Peyer's patch (tissue), 4 donors: ENCODE results near the gene TRMT61A. TPM values are rescaled to one million over a fixed set of nuclear protein-coding genes. Genes with fewer than 3 reads are reported as not detected.
"Not testable (repeated sequence)": the region's sequence is repeated elsewhere in the genome, so short reads cannot be mapped to it uniquely, and the experiment has no call there.

Experiments
- DNase-seq, 3 donors: peaks; one replicate each; pipeline ENCODE4 v3.0.0-alpha.2; 2017 to 2019
- H3K27ac ChIP-seq, 4 donors: fragments of 200-600 bp; sonication (generic); one replicate each; pipeline ENCODE4 v1.5.1; 2016 to 2019
- H3K27me3 ChIP-seq, 2 donors: fragments of 200-600 bp; sonication (generic); one replicate each; pipeline ENCODE4 v1.5.1; 2019
- H3K36me3 ChIP-seq, 3 donors: fragments of 200-600 bp; sonication (generic); one replicate each; pipeline ENCODE4 v1.5.1; 2016 to 2019
- H3K4me1 ChIP-seq, 4 donors: fragments of 200-600 bp; sonication (generic); one replicate each; pipeline ENCODE4 v1.5.1; 2016 to 2019
- H3K4me3 ChIP-seq, 4 donors: fragments of 200-600 bp; sonication (generic); 1 replicate in 3 of 4; 2 replicates in 1 of 4; pipeline ENCODE4 v1.5.1; 2016 to 2019; ENCODE audit warnings: mild to moderate bottlenecking in 1 of 4
- H3K9me3 ChIP-seq, 4 donors: fragments of 200-600 bp; sonication (generic); one replicate each; pipeline ENCODE4 v1.5.1; 2016 to 2019; ENCODE audit warnings: mild to moderate bottlenecking in 1 of 4
- CTCF ChIP-seq, 6 experiments: fragments of 450-650 bp in 4 of 6; fragments of 200-600 bp in 2 of 6; sonication (generic) in 1 of 6; IDR thresholded peaks; one replicate each; pipeline ENCODE4 v1.5.1; 2017 to 2019; ENCODE audit warnings: antibody characterized with exemption in 6 of 6, mild to moderate bottlenecking in 3 of 6, moderate library complexity in 1 of 6
- POLR2A ChIP-seq, 2 donors: fragments of 450-650 bp; IDR thresholded peaks; one replicate each; pipeline ENCODE4 v1.5.1; 2017; ENCODE audit warnings: antibody characterized with exemption in 2 of 2, mild to moderate bottlenecking in 2 of 2, moderate library complexity in 2 of 2
- total RNA-seq, 4 donors: library from RNA; depleted of rRNA; stranded (reverse); fragments of >200 nt; gene quantifications; one replicate each; pipeline ENCODE4 v1.1.0, GENCODE V29; 2016

Gene TRMT61A
- total RNA-seq, 4 donors from 2014 or later = 6.1 to 13.9 (median 8.7) TPM

DNA sequence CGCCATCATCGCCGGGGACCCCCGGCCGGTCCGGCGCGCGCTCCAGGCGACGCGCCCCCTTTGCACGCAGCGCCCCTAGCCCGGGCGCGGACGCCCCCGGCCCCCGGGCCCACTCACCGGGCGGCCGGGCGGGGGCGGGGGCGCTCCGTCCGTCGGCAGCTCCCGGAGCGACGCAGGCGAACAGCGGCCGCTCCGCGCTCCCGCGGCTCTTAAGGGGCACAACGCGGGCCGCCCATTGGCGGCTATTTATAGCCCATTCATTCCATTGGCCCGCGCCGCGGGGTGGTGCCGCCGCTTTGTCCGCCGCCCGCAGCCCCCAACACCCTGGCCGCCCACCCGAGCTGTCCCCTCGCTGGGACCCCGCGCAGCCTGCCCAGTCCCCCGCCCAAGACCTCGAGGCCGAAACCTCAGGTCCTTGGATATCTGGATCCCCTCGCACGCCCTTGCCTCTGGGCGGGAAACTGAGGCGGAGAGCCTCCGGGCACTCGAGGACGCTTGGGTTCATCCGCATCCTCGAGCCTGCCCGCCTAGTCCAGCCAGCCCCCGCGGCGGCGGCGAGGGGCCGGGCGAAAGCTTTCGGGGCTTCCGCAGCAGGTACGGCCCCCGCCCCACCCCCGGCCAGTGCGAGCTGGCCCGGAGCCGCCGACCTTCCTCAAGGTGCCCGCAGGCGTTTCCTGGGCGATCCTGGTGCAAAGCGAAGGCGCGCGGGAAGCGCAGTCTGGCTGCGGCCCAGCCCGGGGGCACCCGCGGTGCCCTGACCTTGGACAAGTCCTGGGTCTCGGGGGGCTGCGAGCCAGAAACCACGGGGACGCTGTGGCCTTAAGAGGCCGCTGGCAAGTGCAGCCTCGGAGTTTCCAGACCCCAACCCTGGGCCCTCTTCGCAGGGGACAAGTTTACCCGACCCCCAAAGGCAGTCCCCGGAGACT lies 6.1 kb upstream of the TRMT61A start, which contains the start of gene CKB:
Gene CKB (minus strand): TSS at position 182 of the 926 bp plus-strand sequence. CDS start 337 bp downstream, outside the sequence.
- Histone ChIP-seq H3K36me3 (no peaks in the 10 kb centered on the region), H3K4me1 (peaks cover 0 to 77% (median 27%) of the 10 kb centered on the region in 4 donors), H3K27me3 (peaks cover 0 to 6% of the 10 kb centered on the region in 2 donors), H3K27ac (peak within 1 kb of the TSS; percentile 49 to 87 (median 71)), H3K4me3 (peak within 1 kb of the TSS; percentile 45 to 70 (median 62)), H3K9me3 (no peaks in the 10 kb centered on the region)
- DNase-seq = peak in 1 of 3 donors; percentile 71
- TF ChIP-seq CTCF (IDR thresholded peaks at IDR 0.05) = no peak
- no peak for TF ChIP-seq POLR2A (IDR thresholded peaks at IDR 0.05)

- Histone ChIP-seq H3K27ac (no peak overlapping the region), H3K36me3 (no peaks in the 10 kb centered on the region), H3K9me3 (no peaks in the 10 kb centered on the region), H3K4me1 (peaks cover 0 to 77% (median 33%) of the 10 kb centered on the region in 4 donors), H3K27me3 (peaks cover 0 to 6% of the 10 kb centered on the region in 2 donors), H3K4me3 (no peak overlapping the region)
- DNase-seq = no peak
- TF ChIP-seq CTCF (IDR thresholded peaks at IDR 0.05) (no peak), POLR2A (IDR thresholded peaks at IDR 0.05) (no peak)
Observed at GRCh38 chr14:103523575-103523954, 5.4 kb upstream of the TRMT61A start.

DNA sequence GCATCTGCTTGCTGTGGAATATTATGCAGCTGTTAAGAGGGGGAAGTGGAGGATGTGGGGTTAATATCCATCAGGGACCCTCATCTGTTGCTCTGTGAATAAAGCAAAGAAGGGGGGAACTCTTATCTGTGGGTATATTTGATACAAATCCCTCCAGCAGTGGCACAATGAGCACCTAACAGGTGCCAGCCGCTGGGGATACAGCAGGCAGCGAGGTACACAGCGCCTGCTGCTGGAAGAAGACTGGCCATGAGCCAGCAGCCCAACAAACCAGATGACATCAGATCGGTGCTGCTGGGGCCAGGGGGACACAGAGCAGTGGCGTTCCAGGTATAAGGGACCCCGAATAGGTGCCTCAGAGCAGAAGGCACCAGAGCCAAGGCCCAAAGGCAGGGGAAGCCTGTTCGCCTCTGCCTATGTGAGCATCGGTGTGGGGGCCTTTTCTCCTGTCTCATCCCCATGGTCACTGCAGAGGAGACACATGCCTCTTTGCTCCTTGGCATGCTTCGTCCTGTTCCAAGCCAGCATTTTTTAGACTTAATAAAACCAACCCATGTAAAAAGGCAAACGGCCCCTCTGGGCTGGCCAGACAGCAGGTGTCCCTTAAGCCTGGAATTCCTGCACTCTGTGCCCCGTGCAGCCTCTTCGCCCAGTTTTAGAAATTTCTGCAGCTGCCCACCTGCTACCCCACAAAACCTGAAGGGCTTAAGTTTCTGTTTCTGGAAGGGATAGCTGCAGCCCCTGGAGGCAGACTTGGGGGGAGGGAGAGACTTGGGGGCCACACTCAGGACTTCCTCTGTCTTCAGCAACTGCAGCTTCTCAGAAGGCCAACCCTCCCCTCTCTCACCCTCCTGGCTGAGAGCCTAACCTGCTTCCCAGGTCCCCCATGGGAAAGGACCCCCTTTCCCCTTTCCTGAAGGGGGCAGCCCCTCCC lies 4.7 kb upstream of the TRMT61A start:
- peaks cover 0 to 6% of the 10 kb centered on the region in 2 donors for H3K27me3 ChIP-seq
- H3K36me3 ChIP-seq = no peaks in the 10 kb centered on the region
- DNase-seq = no peak
- H3K27ac ChIP-seq = no peak overlapping the region
- H3K4me1 ChIP-seq = peaks cover 0 to 71% (median 34%) of the 10 kb centered on the region in 4 donors
- H3K9me3 ChIP-seq = no peaks in the 10 kb centered on the region
- no peak for TF ChIP-seq POLR2A (IDR thresholded peaks at IDR 0.05)
- no peak for TF ChIP-seq CTCF (IDR thresholded peaks at IDR 0.05)
- H3K4me3 ChIP-seq = no peak overlapping the region

GRCh38 chr14:103525430-103526246 lies 3.4 kb upstream of the TRMT61A start:
- peaks cover 6 to 70% (median 40%) of the 10 kb centered on the region in 4 donors for H3K4me1 ChIP-seq
- not testable (repeated sequence) for DNase-seq, H3K9me3 ChIP-seq, H3K36me3 ChIP-seq, H3K27me3 ChIP-seq, H3K27ac ChIP-seq, H3K4me3 ChIP-seq

GRCh38 chr14:103526247-103526913 lies 2.6 kb upstream of the TRMT61A start:
- peaks cover 6 to 75% (median 36%) of the 10 kb centered on the region in 4 donors for H3K4me1 ChIP-seq
- TF ChIP-seq POLR2A (IDR thresholded peaks at IDR 0.05) (no peak), CTCF (IDR thresholded peaks at IDR 0.05) (no peak)
- no peaks in the 10 kb centered on the region for H3K9me3 ChIP-seq
- H3K27ac ChIP-seq = no peak overlapping the region
- H3K36me3 ChIP-seq = no peaks in the 10 kb centered on the region
- H3K27me3 ChIP-seq = peaks cover 0 to 6% of the 10 kb centered on the region in 2 donors
- H3K4me3 ChIP-seq = no peak overlapping the region
- no peak for DNase-seq
